Nephron progenitor cell (in vitro differentiated cells): Measurements from ENCODE around the gene PLCH1.

Experiments used
- DNase-seq: peaks from one replicate; pipeline ENCODE4 v3.0.0; 2021
- H3K27ac Mint-ChIP-seq: 2 replicates; pipeline ENCODE4 v1.8.0; 2021; ENCODE audit warnings: mild to moderate bottlenecking, moderate library complexity, mixed read lengths
- H3K27me3 Mint-ChIP-seq: 2 replicates; pipeline ENCODE4 v1.8.0; 2021; ENCODE audit warnings: mild to moderate bottlenecking, low read depth, mixed read lengths; ENCODE audit not compliant: poor library complexity
- H3K36me3 Mint-ChIP-seq: 2 replicates; pipeline ENCODE4 v1.8.0; 2021; ENCODE audit warnings: low read depth, mixed read lengths
- H3K4me1 Mint-ChIP-seq: 2 replicates; pipeline ENCODE4 v1.8.0; 2021; ENCODE audit warnings: mixed read lengths
- H3K4me3 Mint-ChIP-seq: 2 replicates; pipeline ENCODE4 v1.8.0; 2021; ENCODE audit warnings: mild to moderate bottlenecking, moderate library complexity, mixed read lengths
- H3K9me3 Mint-ChIP-seq: 2 replicates; pipeline ENCODE4 v1.8.0; 2021; ENCODE audit warnings: mild to moderate bottlenecking, moderate library complexity, mixed read lengths
- TF ChIP-seq, protein P1 (sequence below): fragments of 200-600 bp; sonication (generic); IDR thresholded peaks from 2 replicates; pipeline ENCODE4 v1.5.0; 2021; ENCODE audit warnings: antibody characterized with exemption

Gene PLCH1

DNA sequence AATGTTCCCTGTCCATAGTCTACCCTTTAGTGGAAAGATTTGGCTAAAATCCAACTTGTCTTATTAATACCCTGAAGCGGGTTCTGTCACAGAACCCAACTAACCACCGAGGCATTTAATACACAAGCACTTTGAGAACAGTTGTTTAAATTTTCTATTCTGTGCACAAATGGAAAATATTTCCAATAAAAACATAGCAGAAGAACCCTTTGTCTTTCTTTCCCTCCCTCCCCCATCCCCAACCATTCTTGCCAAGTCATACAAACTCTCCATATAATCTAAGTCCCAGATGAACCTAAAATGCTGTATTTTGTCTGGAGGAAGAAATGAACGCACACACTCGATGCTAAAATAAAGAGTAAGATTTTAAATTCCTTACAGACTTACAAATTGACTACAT is 324.5 kb downstream of the PLCH1 start:
- Mint-ChIP-seq H3K9me3 (no peaks in the 10 kb centered on the region), H3K4me1 (no peaks in the 10 kb centered on the region), H3K4me3 (no peak overlapping the region), H3K27me3 (no peaks in the 10 kb centered on the region), H3K36me3 (no peaks in the 10 kb centered on the region), H3K27ac (no peak overlapping the region)
- TF ChIP-seq, protein P1, sequence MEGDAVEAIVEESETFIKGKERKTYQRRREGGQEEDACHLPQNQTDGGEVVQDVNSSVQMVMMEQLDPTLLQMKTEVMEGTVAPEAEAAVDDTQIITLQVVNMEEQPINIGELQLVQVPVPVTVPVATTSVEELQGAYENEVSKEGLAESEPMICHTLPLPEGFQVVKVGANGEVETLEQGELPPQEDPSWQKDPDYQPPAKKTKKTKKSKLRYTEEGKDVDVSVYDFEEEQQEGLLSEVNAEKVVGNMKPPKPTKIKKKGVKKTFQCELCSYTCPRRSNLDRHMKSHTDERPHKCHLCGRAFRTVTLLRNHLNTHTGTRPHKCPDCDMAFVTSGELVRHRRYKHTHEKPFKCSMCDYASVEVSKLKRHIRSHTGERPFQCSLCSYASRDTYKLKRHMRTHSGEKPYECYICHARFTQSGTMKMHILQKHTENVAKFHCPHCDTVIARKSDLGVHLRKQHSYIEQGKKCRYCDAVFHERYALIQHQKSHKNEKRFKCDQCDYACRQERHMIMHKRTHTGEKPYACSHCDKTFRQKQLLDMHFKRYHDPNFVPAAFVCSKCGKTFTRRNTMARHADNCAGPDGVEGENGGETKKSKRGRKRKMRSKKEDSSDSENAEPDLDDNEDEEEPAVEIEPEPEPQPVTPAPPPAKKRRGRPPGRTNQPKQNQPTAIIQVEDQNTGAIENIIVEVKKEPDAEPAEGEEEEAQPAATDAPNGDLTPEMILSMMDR = no peak
- no peak for DNase-seq

DNA sequence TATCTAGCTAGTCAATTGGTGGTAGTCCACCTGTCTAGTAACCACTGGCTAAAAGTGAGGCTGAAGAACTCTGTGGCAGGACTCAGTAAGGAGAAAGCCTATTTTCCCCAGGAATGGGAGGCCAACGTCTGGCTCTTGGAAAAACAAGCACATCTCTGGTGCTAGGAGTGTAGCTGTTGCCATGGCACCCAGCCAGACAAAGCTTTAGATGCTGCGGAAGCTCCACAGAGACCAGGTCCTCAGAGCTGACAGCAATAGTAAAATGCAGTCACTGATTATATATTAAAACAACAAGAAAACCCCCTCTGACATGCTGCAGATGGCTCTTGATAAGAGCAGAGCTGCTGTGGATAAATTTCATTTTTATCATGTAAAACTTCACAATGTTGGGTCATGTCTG is 326.5 kb downstream of the PLCH1 start:
- H3K27ac Mint-ChIP-seq = no peak overlapping the region
- H3K9me3 Mint-ChIP-seq = no peaks in the 10 kb centered on the region
- TF ChIP-seq, protein P1 = no peak
- no peak for DNase-seq
- no peaks in the 10 kb centered on the region for H3K27me3 Mint-ChIP-seq
- H3K4me1 Mint-ChIP-seq = no peaks in the 10 kb centered on the region
- no peaks in the 10 kb centered on the region for H3K36me3 Mint-ChIP-seq
- no peak overlapping the region for H3K4me3 Mint-ChIP-seq

DNA sequence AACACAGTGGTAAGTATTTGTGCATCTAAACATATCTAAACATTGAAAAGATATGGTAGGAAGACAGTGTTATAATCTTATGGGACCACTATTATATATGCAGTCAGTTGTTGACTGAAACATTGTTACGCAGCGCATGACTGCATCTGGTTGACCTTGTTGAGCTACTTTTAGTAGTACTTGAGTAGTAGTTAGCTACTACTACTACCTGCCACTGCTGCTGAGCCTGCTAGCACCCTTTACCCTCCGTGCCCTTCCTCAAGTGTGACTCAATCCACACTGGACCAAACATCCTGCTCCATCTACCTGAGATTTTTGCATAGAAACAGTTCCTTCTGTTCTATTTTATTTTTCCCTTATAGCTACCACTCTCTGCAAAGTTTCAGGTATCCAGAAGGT is 327.8 kb downstream of the PLCH1 start:
- H3K27me3 Mint-ChIP-seq = no peaks in the 10 kb centered on the region

DNA sequence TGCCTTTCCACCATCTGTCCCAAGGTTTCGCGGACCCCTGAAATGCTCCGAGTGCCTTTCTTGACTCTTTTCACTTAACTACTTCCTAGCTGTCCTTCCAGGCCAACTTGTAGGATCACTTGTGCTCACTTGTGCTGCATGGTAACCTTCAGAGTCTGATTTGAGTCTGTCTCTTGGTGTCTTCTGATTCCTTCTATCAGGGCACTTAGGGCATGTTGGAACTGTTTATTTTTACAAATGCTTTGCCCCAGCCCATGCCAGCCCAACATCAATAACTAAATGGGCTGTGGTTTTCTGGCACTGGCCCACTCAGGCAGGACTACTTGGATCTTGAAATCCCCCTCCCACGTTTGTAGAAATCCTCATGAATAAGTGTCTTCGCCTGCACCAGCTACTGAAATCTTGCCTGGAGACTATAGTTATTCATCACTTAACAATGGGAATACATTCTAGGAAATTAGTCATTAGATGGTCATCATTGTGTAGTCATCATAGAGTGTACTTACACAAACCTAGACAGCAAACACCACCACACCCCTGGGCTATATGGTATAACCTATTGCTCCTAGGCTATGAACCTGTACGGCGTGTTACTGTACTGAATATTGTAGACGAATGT is 328.3 kb downstream of the PLCH1 start:
- H3K27me3 Mint-ChIP-seq = no peaks in the 10 kb centered on the region
- H3K36me3 Mint-ChIP-seq = no peaks in the 10 kb centered on the region
- no peak for DNase-seq
- TF ChIP-seq, protein P1 = no peak
- H3K4me1 Mint-ChIP-seq = no peaks in the 10 kb centered on the region
- peaks cover 4% of the 10 kb centered on the region for H3K9me3 Mint-ChIP-seq
- no peak overlapping the region for H3K4me3 Mint-ChIP-seq
- no peak overlapping the region for H3K27ac Mint-ChIP-seq

More for the DNA sequence above, 327.8 kb downstream of the PLCH1 start:
- H3K4me3 Mint-ChIP-seq = no peak overlapping the region
- H3K4me1 Mint-ChIP-seq = no peaks in the 10 kb centered on the region
- H3K27ac Mint-ChIP-seq = no peak overlapping the region
- H3K36me3 Mint-ChIP-seq = no peaks in the 10 kb centered on the region
- H3K9me3 Mint-ChIP-seq = no peaks in the 10 kb centered on the region
- no peak for DNase-seq
- TF ChIP-seq, protein P1 = no peak

DNA sequence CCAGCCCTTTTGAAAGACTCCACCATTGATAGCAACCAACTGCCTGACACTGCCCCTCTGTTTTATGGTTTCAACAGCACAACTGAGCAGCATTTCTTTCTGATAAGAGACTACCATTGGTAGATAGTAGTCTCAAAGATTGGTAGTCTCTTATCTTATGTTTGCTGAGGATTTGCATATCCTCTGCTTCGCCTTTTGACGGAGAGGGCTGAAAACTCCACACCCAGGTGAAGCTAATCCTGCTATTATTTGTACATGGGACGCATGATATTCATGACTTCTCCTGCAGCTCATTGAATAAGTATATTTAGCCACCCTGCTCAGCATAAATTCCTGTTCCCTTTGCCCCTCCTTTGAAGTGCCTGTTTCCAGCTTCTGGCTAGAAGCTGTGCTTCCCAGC is 332.0 kb downstream of the PLCH1 start:
- TF ChIP-seq, protein P1 = no peak
- Mint-ChIP-seq H3K4me3 (no peak overlapping the region), H3K9me3 (peaks cover 6% of the 10 kb centered on the region), H3K36me3 (no peaks in the 10 kb centered on the region), H3K4me1 (no peaks in the 10 kb centered on the region), H3K27me3 (no peaks in the 10 kb centered on the region), H3K27ac (peak overlapping the region; percentile 35)
- no peak for DNase-seq

DNA sequence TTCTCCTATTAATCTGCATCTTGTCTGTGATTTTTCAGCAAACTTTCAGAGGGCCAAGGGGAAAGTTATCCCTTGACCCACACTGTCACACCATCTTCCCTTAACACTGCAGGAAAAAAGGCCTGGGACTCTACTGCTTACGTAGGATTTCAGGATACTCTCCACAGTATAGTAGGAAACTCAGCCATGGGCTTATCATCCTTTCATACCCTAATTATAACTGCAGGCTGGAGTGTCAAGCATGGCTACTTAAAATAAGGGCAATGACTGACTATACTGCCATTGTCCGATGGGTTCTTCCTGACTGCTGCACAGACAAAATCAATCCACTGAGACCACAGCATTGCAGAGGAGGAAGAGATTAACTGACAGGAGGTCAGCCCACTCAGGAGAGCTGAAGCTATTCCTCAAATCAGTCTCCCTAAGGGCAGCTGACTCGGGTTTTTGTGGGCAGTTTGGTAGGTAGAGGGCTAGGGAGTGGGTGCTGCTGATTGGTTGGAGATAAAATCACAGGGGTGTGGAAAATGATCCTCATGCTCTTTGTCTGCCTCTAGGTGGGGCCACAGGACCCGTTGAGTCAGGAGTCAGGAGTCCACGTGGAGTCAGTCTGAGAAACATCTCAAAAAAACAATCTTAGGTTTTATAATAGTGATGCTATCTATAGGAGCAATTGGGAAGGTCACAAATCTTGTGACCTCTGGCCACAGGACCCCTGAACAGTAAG is 333.2 kb downstream of the PLCH1 start:
- H3K4me3 Mint-ChIP-seq = no peak overlapping the region
- TF ChIP-seq, protein P1 = no peak
- H3K4me1 Mint-ChIP-seq = no peaks in the 10 kb centered on the region
- H3K36me3 Mint-ChIP-seq = no peaks in the 10 kb centered on the region
- H3K27me3 Mint-ChIP-seq = no peaks in the 10 kb centered on the region
- H3K27ac Mint-ChIP-seq = no peak overlapping the region
- no peak for DNase-seq
- H3K9me3 Mint-ChIP-seq = peaks cover 6% of the 10 kb centered on the region
